CD4-positive, alpha-beta memory T cell (primary cell): ENCODE results near the gene FAM170B. TPM values are rescaled to one million over a fixed set of nuclear protein-coding genes. Genes with fewer than 3 reads are reported as not detected.

Source experiments
- CTCF ChIA-PET: fragments of 350-600 bp; sonication (Branson Sonifier 250); formaldehyde crosslinking; loops from one replicate; lab custom pipeline; 2021; ENCODE audit warnings: inconsistent platforms; ENCODE audit not compliant: partially characterized antibody; lab: Charles Lee
- POLR2A ChIA-PET: fragments of 350-600 bp; sonication (Branson Sonifier 250); formaldehyde crosslinking; loops from one replicate; lab custom pipeline; 2021; ENCODE audit not compliant: partially characterized antibody; lab: Charles Lee
- DNase-seq, 5 donors: peaks; one replicate each; pipeline versions ENCODE4 v3.0.0 to v3.0.0-alpha.2; 2020 to 2022; ENCODE audit warnings: mixed read lengths in 1 of 5
- H3K27ac ChIP-seq: one replicate; pipeline ENCODE4 v1.7.0; 2013; ENCODE audit warnings: low read depth, low read length
- H3K27me3 ChIP-seq: 2 replicates; pipeline ENCODE4 v1.7.0; 2013; ENCODE audit warnings: mild to moderate bottlenecking, low read length, moderate library complexity; ENCODE audit not compliant: insufficient read depth
- H3K36me3 ChIP-seq: 2 replicates; pipeline ENCODE4 v1.7.0; 2013; ENCODE audit warnings: mild to moderate bottlenecking, low read length, moderate library complexity; ENCODE audit not compliant: insufficient read depth
- H3K4me1 ChIP-seq: 2 replicates; pipeline ENCODE4 v1.7.0; 2013; ENCODE audit warnings: mild to moderate bottlenecking, low read length, moderate library complexity; ENCODE audit not compliant: insufficient read depth
- H3K4me3 ChIP-seq, 2 donors: one replicate each; pipeline ENCODE4 v1.7.0; 2013; ENCODE audit warnings: low read length in 2 of 2, mild to moderate bottlenecking in 1 of 2
- H3K9me3 ChIP-seq, 2 donors: one replicate each; pipeline ENCODE4 v1.7.0; 2013; ENCODE audit warnings: low read length in 2 of 2, control low read depth in 1 of 2; ENCODE audit not compliant: control insufficient read depth in 1 of 2
- H3K27ac Mint-ChIP-seq, 7 donors: one replicate each; pipeline ENCODE4 v1.8.0; 2020 to 2021; ENCODE audit warnings: mixed read lengths in 7 of 7, mild to moderate bottlenecking in 6 of 7, inconsistent platforms in 3 of 7, moderate library complexity in 3 of 7
- H3K27me3 Mint-ChIP-seq, 2 donors: one replicate each; pipeline ENCODE4 v1.8.0; 2020 to 2021; ENCODE audit warnings: mixed read lengths in 2 of 2
- H3K36me3 Mint-ChIP-seq, 2 donors: one replicate each; pipeline ENCODE4 v1.8.0; 2020 to 2021; ENCODE audit warnings: mixed read lengths in 2 of 2, inconsistent platforms in 1 of 2, mild to moderate bottlenecking in 1 of 2
- H3K4me1 Mint-ChIP-seq, 4 donors: one replicate each; pipeline ENCODE4 v1.8.0; 2020 to 2021; ENCODE audit warnings: mixed read lengths in 4 of 4, mild to moderate bottlenecking in 1 of 4
- H3K4me3 Mint-ChIP-seq, 8 donors: one replicate each; pipeline ENCODE4 v1.8.0; 2020 to 2021; ENCODE audit warnings: mixed read lengths in 8 of 8, mild to moderate bottlenecking in 7 of 8, moderate library complexity in 6 of 8, inconsistent platforms in 3 of 8
- H3K9me3 Mint-ChIP-seq, 8 donors: one replicate each; pipeline ENCODE4 v1.8.0; 2020 to 2021; ENCODE audit warnings: mixed read lengths in 8 of 8, mild to moderate bottlenecking in 5 of 8, inconsistent platforms in 3 of 8, moderate library complexity in 1 of 8
- intact Hi-C: fragments of 100-400 bp; cut with micrococcal nuclease; formaldehyde crosslinking; loops from one replicate; pipeline ENCODE4 v1.15.1; 2023
- polyA plus RNA-seq, 2 donors: library from polyadenylated mRNA; unstranded; fragments of 300-500 nt; fragmentation: Illumina TruSeq; gene quantifications; one replicate each; pipeline ENCODE4 v1.2.3, GENCODE V29; 2021
- total RNA-seq, 2 experiments: library from RNA; stranded (reverse); gene quantifications; one replicate each; pipeline ENCODE4 v1.2.3, GENCODE V29; 2021

Gene FAM170B
- total and polyA plus RNA-seq, 4 experiments from 2014 or later = not detected

- Mint-ChIP-seq H3K4me1 (peaks cover 2 to 24% (median 9%) of the 10 kb centered on the region in 4 donors), H3K27ac (no peak overlapping the region), H3K27me3 (no peaks in the 10 kb centered on the region), H3K36me3 (peaks cover 21 to 43% of the 10 kb centered on the region in 2 donors), H3K9me3 (no peaks in the 10 kb centered on the region), H3K4me3 (no peak overlapping the region)
- Histone ChIP-seq H3K9me3 (no peaks in the 10 kb centered on the region), H3K36me3 (no peaks in the 10 kb centered on the region), H3K27me3 (no peaks in the 10 kb centered on the region), H3K4me3 (no peak overlapping the region), H3K4me1 (peaks cover 6% of the 10 kb centered on the region), H3K27ac (no peak overlapping the region)
- no peak for DNase-seq
- CTCF ChIA-PET = interaction anchor here (0.6 to 2.5 kb wide), 8 partner anchors 8 to 180 kb away, joined by 3 to 12 read pairs (median 4); no protein-coding TSS in a partner anchor
- POLR2A ChIA-PET = interaction anchor here (1.4 kb wide), 1 partner anchor 22 kb away, joined by 5 read pairs; no protein-coding TSS in a partner anchor
- intact Hi-C loops = no loop called here
Measured at GRCh38 chr10:49163741-49164140, 29.9 kb upstream of the FAM170B start.

GRCh38 chr10:49162761-49163310, 29.0 kb upstream of the FAM170B start:
- DNase-seq = no peak
- Mint-ChIP-seq H3K4me1 (peaks cover 2 to 22% (median 10%) of the 10 kb centered on the region in 4 donors), H3K36me3 (peaks cover 17 to 38% of the 10 kb centered on the region in 2 donors), H3K27ac (no peak overlapping the region), H3K9me3 (no peaks in the 10 kb centered on the region), H3K4me3 (no peak overlapping the region), H3K27me3 (no peaks in the 10 kb centered on the region)
- Histone ChIP-seq H3K27ac (no peak overlapping the region), H3K9me3 (no peaks in the 10 kb centered on the region), H3K4me3 (no peak overlapping the region), H3K27me3 (no peaks in the 10 kb centered on the region), H3K4me1 (peaks cover 6% of the 10 kb centered on the region), H3K36me3 (no peaks in the 10 kb centered on the region)
- ChIA-PET CTCF (interaction anchor here (1.4 to 2.5 kb wide), 3 partner anchors 10 to 179 kb away, joined by 3 to 12 read pairs (median 11); no protein-coding TSS in a partner anchor), POLR2A (no interaction called here)
- intact Hi-C loops = no loop called here

GRCh38 chr10:49162063-49162462, 28.2 kb upstream of the FAM170B start:
- H3K9me3 ChIP-seq = no peaks in the 10 kb centered on the region
- no peak overlapping the region for H3K4me3 ChIP-seq
- no peak for DNase-seq
- no peaks in the 10 kb centered on the region for H3K27me3 ChIP-seq
- H3K4me1 Mint-ChIP-seq = peaks cover 4 to 29% (median 17%) of the 10 kb centered on the region in 4 donors
- no peak overlapping the region for H3K27ac ChIP-seq
- peaks cover 6% of the 10 kb centered on the region for H3K4me1 ChIP-seq
- peak overlapping the region in 1 of 7 donors; percentile 17 for H3K27ac Mint-ChIP-seq
- no peaks in the 10 kb centered on the region for H3K9me3 Mint-ChIP-seq
- H3K36me3 ChIP-seq = no peaks in the 10 kb centered on the region
- no peak overlapping the region for H3K4me3 Mint-ChIP-seq
- intact Hi-C loops = no loop called here
- no peaks in the 10 kb centered on the region for H3K27me3 Mint-ChIP-seq
- ChIA-PET POLR2A (no interaction called here), CTCF (interaction anchor here (1.4 kb wide), 1 partner anchor 13 kb away, joined by 3 read pairs; no protein-coding TSS in a partner anchor)
- H3K36me3 Mint-ChIP-seq = peaks cover 25 to 42% of the 10 kb centered on the region in 2 donors

- H3K4me3 Mint-ChIP-seq = peak overlapping the region in 1 of 8 donors; percentile 22
- peaks cover 6 to 35% (median 18%) of the 10 kb centered on the region in 4 donors for H3K4me1 Mint-ChIP-seq
- H3K9me3 Mint-ChIP-seq = peaks cover 0 to 1% (median 0%) of the 10 kb centered on the region in 8 donors
- H3K4me3 ChIP-seq = no peak overlapping the region
- CTCF ChIA-PET = interaction anchor here (1.4 kb wide), 1 partner anchor 13 kb away, joined by 3 read pairs; no protein-coding TSS in a partner anchor
- no peaks in the 10 kb centered on the region for H3K36me3 ChIP-seq
- peaks cover 23 to 44% of the 10 kb centered on the region in 2 donors for H3K36me3 Mint-ChIP-seq
- intact Hi-C loops = no loop called here
- no peaks in the 10 kb centered on the region for H3K27me3 Mint-ChIP-seq
- POLR2A ChIA-PET = no interaction called here
- H3K27ac ChIP-seq = no peak overlapping the region
- H3K9me3 ChIP-seq = no peaks in the 10 kb centered on the region
- H3K27ac Mint-ChIP-seq = peak overlapping the region in 1 of 7 donors; percentile 17
- no peaks in the 10 kb centered on the region for H3K27me3 ChIP-seq
- H3K4me1 ChIP-seq = peaks cover 6% of the 10 kb centered on the region
- no peak for DNase-seq
Measured at GRCh38 chr10:49161411-49161997, 27.7 kb upstream of the FAM170B start.

DNA sequence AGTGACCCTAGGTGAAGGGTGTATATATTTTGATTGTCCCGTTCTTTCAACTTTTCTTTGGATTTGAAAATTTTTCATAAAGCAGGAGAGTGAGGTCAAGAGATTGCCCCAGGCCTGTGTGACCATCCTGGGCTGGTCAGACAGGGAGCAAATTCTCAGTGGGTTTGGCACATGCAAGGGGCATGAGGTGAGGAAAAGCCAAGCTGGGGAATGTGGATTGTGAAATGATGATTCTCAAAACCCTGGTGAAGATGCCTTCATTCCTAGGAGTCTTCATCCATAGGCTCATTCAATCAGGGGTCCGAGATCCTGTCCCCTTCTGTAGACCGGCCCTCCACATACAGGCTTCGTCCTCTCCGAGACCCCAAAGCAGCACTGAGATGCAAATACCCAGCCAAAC, 27.0 kb upstream of the FAM170B start:
- H3K27me3 Mint-ChIP-seq = no peaks in the 10 kb centered on the region
- intact Hi-C loops = no loop called here
- no peak overlapping the region for H3K27ac ChIP-seq

DNA sequence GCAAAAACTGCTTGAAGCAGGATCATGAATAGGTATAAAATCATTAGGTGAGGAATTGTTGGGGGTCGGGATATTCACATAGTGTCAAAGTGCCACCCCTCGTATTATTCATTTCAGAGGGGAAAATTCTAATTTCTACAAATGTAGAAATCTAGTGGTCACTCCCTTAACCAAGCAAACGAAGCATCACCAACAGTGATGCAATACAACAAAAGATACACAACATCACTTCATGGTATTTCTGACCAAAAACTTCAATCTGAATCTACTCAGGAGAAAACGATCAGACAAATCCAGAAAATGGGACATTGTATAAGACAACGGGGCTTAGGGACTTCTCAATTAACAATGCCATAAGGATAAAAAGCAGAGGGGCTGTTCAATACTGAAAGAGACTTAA, 26.3 kb upstream of the FAM170B start:
- no peak overlapping the region for H3K4me3 Mint-ChIP-seq
- Histone ChIP-seq H3K27ac (no peak overlapping the region), H3K36me3 (no peaks in the 10 kb centered on the region), H3K4me3 (no peak overlapping the region), H3K4me1 (peaks cover 5% of the 10 kb centered on the region), H3K9me3 (no peaks in the 10 kb centered on the region), H3K27me3 (no peaks in the 10 kb centered on the region)
- H3K4me1 Mint-ChIP-seq = peaks cover 5 to 41% (median 19%) of the 10 kb centered on the region in 4 donors
- POLR2A ChIA-PET = no interaction called here
- H3K27me3 Mint-ChIP-seq = no peaks in the 10 kb centered on the region
- intact Hi-C loops = no loop called here
- no peak overlapping the region for H3K27ac Mint-ChIP-seq
- CTCF ChIA-PET = no interaction called here
- H3K36me3 Mint-ChIP-seq = peaks cover 31 to 43% of the 10 kb centered on the region in 2 donors
- H3K9me3 Mint-ChIP-seq = peaks cover 0 to 2% (median 0%) of the 10 kb centered on the region in 8 donors
- DNase-seq = no peak

More for the DNA sequence above, 27.0 kb upstream of the FAM170B start:
- Histone ChIP-seq H3K4me1 (peaks cover 6% of the 10 kb centered on the region), H3K36me3 (no peaks in the 10 kb centered on the region), H3K9me3 (no peaks in the 10 kb centered on the region), H3K4me3 (no peak overlapping the region), H3K27me3 (no peaks in the 10 kb centered on the region)
- H3K4me3 Mint-ChIP-seq = no peak overlapping the region
- H3K4me1 Mint-ChIP-seq = peaks cover 5 to 41% (median 19%) of the 10 kb centered on the region in 4 donors
- H3K9me3 Mint-ChIP-seq = peaks cover 0 to 2% (median 0%) of the 10 kb centered on the region in 8 donors
- no peak overlapping the region for H3K27ac Mint-ChIP-seq
- H3K36me3 Mint-ChIP-seq = peaks cover 24 to 39% of the 10 kb centered on the region in 2 donors
- POLR2A ChIA-PET = no interaction called here
- CTCF ChIA-PET = no interaction called here
- no peak for DNase-seq

GRCh38 chr10:49158915-49159314, 25.1 kb upstream of the FAM170B start:
- Mint-ChIP-seq H3K4me1 (peaks cover 5 to 31% (median 11%) of the 10 kb centered on the region in 4 donors), H3K36me3 (peaks cover 33% of the 10 kb centered on the region in 2 donors), H3K4me3 (no peak overlapping the region), H3K9me3 (peaks cover 0 to 2% (median 0%) of the 10 kb centered on the region in 8 donors), H3K27me3 (no peaks in the 10 kb centered on the region), H3K27ac (no peak overlapping the region)
- no peaks in the 10 kb centered on the region for H3K4me1 ChIP-seq
- H3K4me3 ChIP-seq = no peak overlapping the region
- H3K9me3 ChIP-seq = no peaks in the 10 kb centered on the region
- H3K36me3 ChIP-seq = no peaks in the 10 kb centered on the region
- no peak overlapping the region for H3K27ac ChIP-seq
- DNase-seq = no peak
- no peaks in the 10 kb centered on the region for H3K27me3 ChIP-seq
- ChIA-PET CTCF (no interaction called here), POLR2A (no interaction called here)
- intact Hi-C loops = no loop called here
